ENCODE data around the gene NUDT21.
"Not testable (repeated sequence)": the region's sequence is repeated elsewhere in the genome, so short reads cannot be mapped to it uniquely, and the experiment has no call there.

Gene NUDT21

DNA sequence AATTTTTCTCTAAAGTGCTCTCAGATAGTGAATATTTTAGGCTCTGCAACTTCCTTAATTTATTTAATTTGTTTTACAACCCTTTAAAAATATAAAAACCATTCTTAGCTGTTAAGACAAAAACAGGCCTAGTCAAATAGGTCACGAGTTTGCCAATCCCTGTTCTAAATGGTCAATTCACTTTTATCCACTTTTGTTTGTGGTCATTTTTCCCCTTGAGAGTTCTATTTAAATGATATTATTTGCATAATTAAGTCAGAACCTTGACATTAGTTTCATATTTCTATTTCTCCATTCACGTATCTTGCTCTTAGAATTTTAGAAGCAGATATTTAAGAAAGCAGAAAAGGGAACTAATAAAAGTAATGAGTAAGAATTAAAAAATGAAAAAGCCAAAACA, 29.8 kb downstream of the NUDT21 start:
- DNase-seq (ENCODE audit: low read depth, low spot score) = no peak
- no peak overlapping the region for H3K27ac ChIP-seq

DNA sequence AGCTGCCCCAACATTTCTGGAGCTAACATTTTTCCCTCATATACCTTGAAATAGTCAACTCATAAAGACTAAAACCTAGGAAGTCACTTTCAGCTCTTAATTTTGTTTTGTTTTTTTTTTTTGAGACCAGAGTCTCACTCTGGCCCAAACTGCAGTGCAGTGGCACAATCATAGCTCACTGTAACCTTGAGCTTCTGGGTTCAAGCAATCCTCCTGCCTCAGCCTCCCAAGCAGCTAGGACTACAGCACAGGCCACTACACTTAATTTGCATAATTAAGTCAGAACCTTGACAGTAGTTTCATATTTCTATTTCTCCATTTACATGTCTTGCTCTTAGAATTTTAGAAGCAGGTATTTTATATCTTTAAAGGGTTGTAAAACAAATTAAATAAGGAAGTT, 30.5 kb downstream of the NUDT21 start:
- DNase-seq (ENCODE audit: low read depth, low spot score) = no peak
- peak overlapping the region; percentile 48 for H3K27ac ChIP-seq

DNA sequence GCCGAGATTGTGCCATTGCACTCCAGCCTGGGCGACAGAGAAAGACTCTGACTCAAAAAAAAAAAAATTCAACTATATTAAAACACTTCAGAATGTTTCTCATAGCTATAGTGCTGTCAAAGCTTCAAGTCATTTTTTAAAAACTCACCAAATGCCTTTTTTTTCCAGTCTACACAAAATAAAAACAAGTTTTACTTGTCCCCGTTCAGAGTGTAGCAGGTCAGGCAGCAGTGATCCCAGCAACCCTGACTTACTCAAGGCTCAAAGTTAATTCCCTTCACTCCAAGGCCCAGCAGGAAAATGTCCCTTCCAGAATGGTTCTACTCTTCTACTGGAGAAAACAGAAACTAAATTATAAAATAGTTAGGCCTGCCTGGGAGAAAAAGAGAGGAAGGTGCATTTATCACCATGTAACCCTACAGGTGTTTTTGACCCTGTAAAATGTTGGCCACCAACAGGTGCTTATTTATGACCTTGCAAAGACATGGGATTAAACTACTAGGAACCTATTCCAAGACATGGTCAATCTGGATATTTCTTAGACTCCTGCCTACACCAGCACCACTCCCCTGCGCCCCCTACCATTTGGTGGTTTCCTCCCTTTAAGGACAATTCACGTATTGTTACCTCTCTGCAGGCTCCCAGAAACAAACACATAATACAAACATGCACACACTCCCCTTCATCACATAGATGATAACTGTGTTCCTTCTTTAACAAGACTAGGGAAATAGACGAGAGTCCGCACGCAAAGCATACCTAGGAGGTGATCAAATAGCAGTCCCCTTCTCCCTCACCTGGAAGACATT, 31.2 kb downstream of the NUDT21 start:
- H3K27ac ChIP-seq = peak overlapping the region; percentile 48
- DNase-seq (ENCODE audit: low read depth, low spot score) = no peak

DNA sequence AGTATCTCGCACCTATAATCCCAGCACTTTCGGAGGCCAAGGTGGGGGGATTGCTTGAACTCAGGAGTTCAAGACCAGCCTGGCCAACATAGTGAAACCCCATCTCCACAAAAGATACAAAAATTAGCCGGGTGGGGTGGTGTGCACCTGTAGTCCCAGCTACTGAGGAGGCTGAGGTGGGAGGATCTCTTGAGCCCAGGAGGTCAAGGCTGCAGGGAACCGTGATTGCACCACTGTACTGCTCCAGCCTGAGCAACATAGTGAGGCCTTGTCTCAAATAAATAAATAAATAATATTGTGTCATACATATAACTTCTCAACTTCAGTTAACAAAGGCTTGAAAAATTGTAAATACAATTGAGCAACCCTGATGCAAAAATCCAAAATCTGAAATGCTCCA, 34.0 kb downstream of the NUDT21 start:
- no peak overlapping the region for H3K27ac ChIP-seq
- DNase-seq (ENCODE audit: low read depth, low spot score) = no peak

DNA sequence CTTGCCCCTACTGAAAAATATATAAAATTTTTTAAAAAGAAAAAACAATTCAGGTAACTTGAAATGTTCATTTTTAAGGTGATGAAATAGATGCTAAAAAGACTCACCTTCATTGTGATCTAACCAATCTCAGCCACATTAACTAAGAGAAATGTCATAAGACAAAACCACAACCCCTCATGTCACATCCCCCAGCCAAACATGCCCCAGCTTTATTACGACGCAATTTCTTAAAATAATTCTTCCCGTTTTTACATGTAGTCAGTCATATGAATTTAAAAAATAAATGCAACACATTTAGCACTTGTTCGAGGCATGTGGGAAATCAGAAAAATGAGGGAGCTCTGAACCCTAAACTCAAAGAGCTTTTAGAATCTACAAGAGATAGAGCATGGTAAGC, 35.3 kb downstream of the NUDT21 start:
- H3K27ac ChIP-seq = no peak overlapping the region
- no peak for DNase-seq (ENCODE audit: low read depth, low spot score)

DNA sequence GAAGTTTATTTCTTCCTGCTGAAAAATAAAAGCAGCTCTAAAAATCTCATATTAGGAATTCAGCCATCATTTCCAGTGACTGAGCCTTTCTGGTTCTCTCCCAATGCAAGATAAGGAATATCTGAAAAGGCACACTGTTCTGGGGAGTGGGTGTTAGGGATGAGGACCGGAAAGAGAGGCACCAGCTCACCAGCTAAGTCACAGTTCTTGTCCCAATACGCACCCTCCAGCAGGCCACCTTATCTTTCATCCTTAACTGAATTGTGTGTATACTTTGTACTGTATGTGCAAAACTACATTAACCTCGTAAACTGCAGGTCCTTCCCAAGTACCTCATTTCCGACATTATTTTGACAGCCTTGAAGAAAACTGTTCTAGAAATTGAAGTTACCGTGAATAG, 36.8 kb downstream of the NUDT21 start:
- no peak overlapping the region for H3K27ac ChIP-seq
- DNase-seq (ENCODE audit: low read depth, low spot score) = no peak

DNA sequence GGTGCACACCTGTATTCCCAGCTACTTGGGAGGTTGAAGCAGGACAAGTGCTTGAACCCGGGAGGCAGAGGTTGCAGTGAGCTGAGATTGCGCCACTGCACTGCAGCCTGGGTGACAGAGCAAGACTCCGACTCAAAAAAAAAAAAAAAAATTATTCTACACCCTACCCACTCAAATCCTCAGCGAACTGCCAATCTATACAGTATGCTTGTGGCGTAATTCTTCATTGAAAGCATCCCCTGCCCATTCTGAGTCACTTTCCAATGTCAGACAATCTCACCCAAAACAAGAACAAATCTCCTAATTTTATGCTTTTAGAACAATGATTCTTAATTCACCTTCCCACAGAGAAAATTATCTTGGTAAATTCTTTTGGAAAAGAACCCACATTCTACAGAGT, 37.8 kb downstream of the NUDT21 start:
- no peak for DNase-seq (ENCODE audit: low read depth, low spot score)
- no peak overlapping the region for H3K27ac ChIP-seq

DNA sequence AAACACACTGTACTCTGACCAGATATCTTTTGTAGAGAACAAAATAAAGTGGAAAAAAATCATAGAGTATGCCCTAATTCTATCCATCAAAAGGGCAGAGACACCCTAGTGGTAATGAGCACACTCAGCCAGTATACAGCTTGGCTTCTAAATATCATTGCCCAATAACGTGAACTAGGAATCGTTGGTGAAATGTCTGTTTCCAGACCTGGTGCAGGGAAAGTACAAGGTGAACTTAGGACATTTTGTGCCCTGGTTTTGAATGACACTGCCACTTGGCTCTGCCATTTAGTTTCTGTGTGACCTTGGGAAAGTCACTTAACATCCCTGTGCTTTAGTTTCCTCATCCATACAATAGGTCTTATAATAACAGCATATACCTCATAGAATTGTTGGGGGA, 39.5 kb downstream of the NUDT21 start:
- H3K27ac ChIP-seq = no peak overlapping the region
- no peak for DNase-seq (ENCODE audit: low read depth, low spot score)

DNA sequence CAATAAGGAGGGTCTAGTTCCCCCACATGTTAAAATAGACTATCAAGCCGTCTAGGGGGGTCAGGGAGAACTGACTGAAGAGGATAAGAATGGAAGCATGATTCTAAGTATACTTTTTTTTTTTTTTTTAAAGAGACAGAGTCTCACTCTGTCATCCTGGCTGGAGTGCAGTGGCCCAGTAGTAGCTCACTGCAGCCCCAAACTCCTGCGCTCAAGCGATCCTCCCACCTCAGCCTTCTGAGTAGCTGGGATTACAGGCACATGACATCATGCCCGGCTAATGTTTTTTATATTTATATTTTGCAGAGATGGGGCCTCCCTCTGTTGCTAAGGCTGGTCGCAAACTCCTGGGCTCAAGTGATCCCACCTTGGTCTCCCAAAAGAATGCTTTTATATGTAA, 40.0 kb downstream of the NUDT21 start:
- H3K27ac ChIP-seq = no peak overlapping the region
- DNase-seq (ENCODE audit: low read depth, low spot score) = no peak

DNA sequence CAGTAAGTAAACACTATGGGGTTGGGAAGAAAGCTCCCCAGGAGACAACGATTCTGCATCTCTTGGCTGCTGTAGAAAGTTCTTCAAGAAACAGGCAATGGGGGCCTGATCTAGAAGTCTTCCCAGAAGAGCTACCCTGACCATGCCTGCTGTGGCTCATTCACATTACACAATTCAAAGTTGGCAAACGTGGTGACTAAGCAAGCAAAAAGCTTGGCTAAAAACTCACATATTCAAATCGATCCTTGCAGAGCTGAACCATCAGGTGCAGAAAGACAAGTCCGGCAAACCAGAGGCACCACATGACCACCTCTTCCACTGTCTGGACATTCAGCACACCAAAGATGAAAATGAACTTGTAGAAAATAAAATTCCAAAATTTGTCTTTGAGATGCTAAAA, 41.9 kb downstream of the NUDT21 start:
- peak; percentile 57 for DNase-seq (ENCODE audit: low read depth, low spot score)
- H3K27ac ChIP-seq = peak overlapping the region; percentile 70

DNA sequence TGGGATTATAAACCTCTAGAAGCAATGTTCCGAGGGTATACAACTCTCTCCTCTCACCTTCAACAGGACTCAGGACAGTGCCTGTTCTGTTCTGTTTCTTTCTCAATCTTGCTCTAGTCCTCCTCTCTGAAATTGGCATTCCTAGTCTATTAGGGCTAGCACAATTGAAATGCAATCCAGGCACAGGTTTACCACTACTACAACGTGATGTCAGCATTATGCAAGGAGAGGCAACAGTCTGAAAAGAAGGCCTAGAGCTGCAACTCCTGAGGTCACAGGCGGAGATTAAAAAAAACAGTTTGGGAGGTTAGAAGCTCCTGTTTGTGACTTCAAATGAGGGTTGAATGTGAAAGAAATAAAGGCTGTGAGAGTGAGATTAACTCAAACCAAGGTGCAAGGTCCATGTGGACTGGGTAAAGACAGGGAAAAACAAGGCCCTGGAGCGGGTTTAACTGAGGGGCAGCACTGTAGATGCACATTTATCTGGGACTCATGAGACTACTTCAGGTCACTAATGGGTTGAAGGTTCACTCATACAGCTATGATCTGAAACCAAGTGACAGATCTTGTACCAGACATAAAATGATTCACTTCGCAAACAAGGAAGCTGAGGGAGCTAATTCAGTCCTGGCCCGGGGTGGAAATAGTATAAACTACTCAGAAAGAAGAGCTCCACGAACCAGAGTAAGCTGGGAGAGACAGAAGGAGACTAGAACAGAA, 42.6 kb downstream of the NUDT21 start:
- DNase-seq (ENCODE audit: low read depth, low spot score) = peak; percentile 46
- peak overlapping the region; percentile 70 for H3K27ac ChIP-seq

DNA sequence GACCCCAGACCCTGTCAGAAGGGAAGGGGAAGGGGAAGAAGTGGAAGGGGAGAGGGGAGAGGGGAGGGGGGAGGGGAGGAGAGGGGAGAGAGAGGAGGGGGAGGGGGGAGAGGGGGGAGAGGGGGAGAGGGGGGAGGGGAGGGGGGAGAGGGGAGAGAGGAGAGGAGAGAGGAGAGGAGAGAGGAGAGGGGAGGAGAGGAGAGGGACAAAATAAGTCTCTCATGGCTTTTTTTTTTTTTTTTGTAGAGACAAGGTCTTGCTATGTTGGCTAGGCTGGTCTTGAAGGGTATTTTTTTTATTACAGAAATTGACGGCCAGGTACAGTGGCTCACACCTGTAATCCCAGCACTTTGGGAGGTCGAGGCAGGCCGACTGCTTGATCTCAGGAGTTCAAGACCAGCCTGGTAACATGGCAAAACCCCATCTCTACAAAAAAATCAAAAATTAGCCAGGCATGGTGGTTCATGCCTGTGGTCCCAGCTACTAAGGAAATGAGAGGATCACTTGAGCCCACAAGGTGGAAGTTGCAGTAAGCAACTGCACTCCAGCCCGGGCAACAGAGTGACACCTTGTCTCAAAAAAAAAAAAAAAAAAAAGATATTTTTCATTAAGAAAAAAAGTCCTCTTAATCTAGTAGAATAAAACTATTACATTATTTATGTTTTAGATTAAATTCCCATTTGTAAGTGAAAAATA, 45.0 kb downstream of the NUDT21 start:
- DNase-seq (ENCODE audit: low read depth, low spot score) = no peak
- H3K27ac ChIP-seq = no peak overlapping the region

DNA sequence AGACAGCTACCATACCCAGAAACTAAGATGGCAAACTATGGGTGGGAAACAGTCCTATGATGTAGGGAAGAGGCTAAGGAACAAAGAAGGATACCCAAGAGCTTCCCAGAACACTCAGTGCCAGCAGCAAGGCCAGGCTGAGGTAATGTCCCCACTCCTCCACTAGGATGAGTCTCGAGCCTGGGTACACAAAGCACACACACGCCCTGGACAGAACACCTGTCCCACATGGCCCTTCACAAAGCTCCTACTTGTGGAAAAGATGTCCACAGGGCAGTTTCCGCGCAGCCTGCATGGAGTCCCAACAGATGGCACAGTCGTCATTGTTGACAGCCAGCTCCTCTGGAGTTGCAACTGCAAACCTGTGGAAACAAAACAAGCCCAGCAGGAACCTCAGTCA, 49.6 kb downstream of the NUDT21 start:
- no peak overlapping the region for H3K27ac ChIP-seq
- no peak for DNase-seq (ENCODE audit: low read depth, low spot score)

DNA sequence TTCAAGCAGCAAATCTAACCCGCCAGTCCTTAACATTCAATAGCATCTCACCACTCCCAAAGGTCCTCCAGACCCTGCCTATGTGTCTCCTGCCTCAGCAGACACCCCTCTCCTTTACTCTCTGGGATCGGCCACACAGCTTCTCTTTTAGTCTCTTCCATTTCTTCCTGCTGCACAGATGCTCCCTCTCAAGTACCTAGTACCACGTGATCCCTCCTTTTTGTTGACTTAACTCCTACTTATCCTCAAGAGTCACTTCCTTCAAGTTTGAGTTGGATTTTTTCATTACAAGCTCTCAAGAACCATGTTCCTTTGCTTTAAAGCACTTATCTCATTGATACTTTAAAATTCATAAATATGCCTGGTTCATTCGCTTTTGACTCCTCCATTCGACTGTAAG, 50.7 kb downstream of the NUDT21 start:
- DNase-seq (ENCODE audit: low read depth, low spot score) = no peak

DNA sequence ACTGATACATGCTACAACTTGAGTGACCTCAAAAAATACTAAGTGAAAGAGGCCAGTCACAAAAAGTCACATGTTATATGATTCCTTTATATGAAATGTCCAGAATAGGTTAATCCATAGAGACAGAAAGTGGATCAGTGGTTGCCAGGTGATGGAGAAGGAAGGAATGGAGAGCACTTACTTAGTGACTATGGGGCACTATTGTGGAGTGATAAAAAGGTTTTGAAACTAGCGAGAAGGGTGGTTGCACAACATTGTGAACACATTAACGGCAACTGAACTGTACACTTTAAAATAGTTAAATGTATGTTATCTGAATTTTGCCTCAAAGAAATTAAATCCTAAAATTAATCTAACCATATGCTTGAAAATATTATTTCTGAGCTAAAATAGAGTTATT, 51.6 kb downstream of the NUDT21 start:
- H3K27ac ChIP-seq = no peak overlapping the region
- no peak for DNase-seq (ENCODE audit: low read depth, low spot score)

More for the DNA sequence above, 50.7 kb downstream of the NUDT21 start:
- H3K27ac ChIP-seq = no peak overlapping the region

DNA sequence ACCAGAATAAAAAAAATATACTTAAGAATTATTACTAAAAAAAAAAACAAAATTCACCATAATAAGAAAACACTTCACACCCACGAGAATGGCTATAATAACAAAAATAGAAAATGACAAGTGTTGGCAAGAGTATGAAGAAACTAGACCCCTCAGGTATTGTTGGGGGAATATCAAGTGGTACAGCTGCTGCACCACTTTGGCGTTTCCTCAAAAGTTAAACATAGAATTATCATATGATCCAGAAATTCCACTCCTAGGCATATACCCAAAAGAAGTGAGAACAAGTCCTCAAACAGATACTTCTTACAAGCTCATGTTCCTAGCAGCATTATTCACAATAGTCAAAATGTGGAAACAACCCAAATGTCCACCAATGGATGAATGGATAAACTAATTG, 52.1 kb downstream of the NUDT21 start:
- no peak for DNase-seq (ENCODE audit: low read depth, low spot score)

DNA sequence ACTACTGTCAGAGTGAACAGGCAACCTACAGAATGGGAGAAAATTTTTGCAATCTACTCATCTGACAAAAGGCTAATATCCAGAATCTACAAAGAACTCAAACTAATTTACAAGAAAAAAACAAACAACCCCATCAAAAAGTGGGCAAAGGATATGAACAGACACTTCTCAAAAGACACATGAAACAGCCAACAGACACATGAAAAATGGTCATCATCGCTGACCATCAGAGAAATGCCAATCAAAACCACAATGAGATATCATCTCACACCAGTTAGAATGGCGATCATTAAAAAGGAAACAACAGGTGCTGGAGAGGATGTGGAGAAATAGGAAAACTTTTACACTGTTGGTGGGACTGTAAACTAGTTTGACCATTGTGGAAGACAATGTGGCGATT, 54.4 kb downstream of the NUDT21 start:
- not testable (repeated sequence) for H3K27ac ChIP-seq; DNase-seq (ENCODE audit: low read depth, low spot score)

More for the DNA sequence above, 52.1 kb downstream of the NUDT21 start:
- no peak overlapping the region for H3K27ac ChIP-seq

DNA sequence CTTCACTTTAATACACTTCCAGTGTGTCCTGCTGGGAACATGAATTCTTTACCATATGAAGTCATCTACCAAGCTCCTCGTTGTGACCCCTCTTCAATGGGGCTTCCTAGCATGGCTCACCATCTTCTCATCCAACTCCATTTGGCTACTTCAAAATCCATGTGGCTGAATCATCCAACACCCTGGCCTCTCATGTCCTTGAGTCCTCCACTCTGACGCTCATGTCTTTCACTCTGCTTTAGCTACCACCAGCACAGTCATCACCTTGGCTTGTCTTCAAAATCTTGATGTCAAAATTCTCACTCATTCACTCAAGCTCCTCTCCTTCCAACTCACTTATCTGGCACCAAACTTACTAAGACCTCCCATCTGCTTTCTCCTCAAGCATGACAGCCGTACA, 61.6 kb downstream of the NUDT21 start:
- DNase-seq (ENCODE audit: low read depth, low spot score) = peak; percentile 41
- peak overlapping the region; percentile 4 for H3K27ac ChIP-seq

DNA sequence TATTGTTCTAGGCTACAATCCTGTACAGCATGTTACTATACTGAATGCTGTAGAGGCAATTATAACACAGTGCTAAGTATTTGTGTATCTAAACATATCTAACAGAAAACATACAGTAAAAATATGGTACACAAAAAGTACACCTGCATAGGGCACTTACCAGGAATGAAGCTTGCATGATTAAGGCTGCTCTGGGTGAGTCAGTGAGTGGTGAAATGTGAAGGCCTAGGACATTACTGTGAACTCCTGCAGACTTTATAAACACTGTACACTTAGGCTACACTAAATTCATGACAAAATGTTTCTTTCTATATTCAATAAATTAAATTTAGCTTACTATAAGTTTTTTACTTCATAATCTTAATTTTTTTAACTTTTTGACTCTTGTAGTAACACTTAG, 62.9 kb downstream of the NUDT21 start:
- no peak overlapping the region for H3K27ac ChIP-seq
- DNase-seq (ENCODE audit: low read depth, low spot score) = no peak

DNA sequence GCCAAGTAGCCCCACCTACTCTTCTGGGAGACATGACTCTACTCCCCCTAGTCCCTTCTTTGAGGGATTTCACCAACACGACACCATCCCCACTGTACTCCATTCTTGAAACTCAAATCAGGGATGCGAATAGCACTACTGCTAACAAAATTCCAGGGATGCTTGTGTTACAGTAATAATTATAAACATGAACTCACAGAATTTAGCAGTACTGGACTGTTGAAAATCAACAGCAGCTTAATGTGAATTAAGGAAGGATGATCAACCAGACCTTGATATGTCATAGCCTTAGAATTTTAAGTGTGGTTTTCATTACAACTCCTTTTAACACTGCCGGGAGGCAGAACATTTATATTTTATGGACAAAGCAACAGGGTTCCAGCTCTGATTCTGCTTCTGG, 63.7 kb downstream of the NUDT21 start:
- H3K27ac ChIP-seq = no peak overlapping the region
- DNase-seq (ENCODE audit: low read depth, low spot score) = no peak

DNA sequence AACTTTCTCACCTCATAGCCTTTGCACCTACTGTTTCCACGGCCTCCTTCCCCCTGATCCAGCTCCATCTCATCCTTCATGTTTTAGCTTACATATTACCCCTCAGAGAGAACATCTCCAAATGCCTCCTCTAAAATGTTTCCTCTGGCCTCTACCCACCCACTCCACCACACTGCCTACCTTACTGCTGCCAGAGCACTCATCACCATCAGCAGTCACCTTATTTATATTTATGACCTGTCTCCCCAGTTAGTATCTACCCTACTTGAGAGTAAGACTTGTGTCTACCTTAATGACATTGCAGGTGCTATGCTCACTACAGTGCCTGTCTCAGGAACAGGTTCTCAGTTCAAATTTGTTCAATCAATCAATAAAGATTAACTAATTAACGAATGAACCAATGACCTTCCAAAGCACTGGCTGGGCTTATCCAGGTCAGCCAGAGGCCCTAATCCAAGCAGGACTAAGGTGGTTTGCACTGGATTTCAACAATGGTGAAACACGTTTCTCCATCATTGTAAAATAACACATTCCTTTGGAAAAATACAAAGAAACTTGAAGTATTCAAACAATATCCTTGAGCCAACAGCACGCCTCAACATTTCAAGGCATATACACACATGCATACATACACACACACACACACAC, 66.9 kb downstream of the NUDT21 start:
- DNase-seq (ENCODE audit: low read depth, low spot score) = no peak
- no peak overlapping the region for H3K27ac ChIP-seq

Measured in epithelial cell of prostate (primary cell).